Measurements from ENCODE around the gene ACVR1C.

ACVR1C gene

DNA sequence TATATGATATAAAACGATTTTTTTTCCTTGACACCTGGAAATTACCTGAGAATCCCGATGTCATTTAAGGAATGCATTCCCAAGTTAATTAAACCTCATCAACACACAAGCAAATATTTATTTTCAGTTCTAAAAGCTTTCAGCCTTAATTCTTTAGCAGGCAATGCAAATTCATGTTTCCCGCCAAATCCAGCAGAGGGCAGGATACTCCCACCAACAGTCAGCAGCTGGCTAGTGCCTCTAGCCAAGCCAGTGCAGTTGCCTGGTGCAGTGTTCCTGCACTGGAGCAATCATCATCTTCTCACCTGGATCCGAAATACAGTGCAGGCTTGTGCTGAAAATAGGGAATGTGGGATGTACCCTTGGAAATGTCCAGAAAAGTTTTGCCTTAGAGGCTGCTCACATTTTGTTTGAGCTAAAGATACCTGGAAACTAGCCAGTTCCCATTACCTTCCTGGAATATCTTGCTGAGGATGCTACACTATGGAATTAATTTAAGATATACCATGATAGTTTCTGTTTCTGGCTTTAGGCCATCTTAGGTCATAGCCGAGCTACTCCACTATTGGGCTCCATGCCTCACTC lies 136.4 kb downstream of the ACVR1C start:
- DNase-seq = peak; percentile 56

DNA sequence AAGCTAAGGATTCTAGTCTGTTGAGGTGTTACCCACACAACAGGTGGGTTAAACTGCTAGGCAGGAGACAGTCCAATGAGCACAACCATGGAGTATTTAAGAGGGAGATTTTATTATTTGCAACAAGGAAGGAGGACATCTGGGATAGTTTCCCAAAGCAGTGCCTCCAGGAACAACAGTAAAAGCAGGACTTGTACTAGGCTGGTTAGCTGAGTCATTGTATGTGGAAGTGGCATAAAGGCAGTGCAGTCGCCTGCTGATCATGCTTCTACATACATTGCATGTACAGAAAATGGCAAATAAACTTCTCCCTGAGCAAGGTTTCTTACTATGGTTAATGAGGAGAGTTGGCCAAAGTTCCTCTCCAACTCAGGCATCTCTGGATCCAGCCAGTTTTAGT lies 138.7 kb downstream of the ACVR1C start:
- DNase-seq = no peak

DNA sequence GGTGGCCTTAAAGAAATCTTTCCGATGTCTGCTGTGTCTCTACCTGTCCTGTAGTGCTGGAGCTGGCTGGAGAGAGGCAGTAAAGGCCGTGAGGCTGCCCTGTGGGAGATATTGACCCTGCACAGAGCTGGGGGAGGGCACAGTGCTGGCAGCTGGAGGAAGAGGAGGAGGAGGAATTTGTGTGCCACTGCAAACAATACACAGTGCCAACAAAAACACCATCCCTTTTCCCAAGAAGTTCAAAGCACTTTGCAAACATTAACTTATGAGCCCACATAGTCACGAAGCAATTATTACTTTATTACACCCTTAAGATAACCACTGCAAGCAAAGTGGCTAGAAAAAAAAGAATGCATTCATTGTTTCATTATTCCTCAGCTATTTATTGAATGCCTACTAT lies 139.8 kb downstream of the ACVR1C start:
- DNase-seq = no peak

DNA sequence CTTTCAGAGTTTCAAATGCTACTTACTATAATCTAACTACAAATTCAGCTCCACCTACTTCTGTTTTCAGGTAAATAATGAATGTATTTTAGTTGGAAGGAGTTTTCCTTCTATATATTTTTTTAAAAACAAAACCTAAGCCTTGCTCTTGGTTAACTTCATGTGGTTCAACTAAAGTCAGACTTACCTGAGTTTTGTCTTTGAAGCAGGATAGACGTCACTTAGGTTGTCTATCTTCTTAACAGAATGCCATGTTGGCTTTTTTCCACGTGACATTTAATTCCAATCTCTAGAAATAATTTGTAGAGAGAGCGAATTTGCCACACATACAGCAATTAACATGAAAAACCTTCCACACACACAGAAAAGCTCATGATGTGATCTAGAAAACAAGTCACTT lies 140.9 kb downstream of the ACVR1C start:
- no peak for DNase-seq

DNA sequence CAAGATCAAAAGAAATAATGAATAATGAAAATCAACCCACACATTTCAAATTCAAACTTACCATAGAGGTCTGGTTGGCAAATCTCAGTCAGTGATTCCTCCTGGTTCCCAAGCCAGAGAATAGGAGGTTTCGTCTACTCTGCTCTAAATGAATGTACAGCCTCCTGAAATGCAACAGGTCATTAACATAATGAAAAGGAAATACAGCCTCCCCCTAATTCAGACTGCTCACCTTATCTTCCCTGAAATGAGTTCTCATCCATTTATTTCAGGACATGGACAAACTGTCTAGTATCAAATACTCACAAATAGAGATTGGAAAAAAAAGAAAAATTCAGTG lies 141.4 kb downstream of the ACVR1C start:
- DNase-seq = no peak

DNA sequence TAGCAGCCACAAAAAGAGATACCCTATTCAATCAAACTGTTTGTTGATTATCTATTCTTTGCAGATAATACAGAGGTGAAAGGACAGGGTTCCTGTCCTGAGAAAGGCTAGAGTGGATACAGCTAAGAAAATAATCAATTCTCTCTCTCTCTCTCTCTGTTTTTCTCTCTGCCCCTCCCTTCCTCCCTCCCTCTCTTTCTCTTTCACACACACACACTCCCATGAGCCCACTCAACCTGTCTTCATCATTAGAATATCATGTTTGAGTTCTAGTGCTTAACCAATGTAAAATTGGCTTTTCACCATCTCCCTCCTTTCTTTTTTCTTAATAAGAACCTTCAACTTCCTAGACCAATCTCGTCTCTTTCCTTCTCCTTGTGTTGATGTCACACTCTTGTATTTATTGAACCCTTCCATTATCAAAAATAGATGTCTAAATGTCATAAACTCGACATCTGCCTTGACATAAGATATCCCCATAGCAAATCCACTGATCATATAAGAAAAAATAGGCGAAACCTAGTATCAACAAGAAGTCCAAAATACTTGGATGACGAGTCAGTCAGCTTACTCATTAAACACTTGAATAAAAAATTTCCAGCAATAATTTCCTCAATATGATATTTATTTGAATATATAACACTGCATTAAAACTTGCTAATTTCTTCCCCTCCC lies 141.9 kb downstream of the ACVR1C start:
- DNase-seq = no peak

DNA sequence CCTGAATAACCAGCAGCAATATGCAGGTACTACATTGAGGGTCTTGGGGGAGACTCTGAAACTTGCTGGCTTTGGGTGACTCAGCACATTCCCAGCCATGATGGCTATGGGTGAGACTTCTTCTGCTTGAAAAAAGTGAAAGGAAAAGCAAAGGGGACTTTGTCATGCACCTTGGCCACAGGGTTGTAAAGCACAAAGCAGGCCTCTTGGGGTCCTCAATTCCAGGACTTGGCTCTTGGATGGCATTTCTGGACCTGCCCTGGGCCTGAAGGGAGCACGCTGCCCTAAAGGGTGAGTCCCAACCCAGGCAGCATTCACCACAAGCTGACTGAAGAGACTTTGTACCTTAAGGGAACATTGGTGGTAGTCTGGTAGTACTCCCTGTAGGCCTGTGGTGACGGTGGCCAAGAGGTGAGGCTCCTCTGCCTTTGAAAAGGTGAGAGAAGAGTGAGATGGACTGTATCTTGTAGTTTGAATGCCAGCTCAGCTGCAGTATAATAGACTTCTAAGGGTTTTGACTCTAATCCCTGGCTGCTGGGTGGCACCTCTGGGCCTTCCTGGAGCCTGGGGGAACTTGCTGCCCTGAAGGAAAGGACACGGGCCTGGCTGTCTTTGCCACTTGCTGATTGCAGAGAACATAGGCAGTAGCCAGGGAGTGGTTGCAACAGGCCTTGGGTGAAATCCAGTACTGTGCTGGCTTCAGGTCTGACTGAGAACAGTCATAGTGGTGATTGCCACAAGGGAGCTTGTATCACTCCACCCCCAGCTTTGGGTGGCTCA lies 148.3 kb downstream of the ACVR1C start:
- no peak for DNase-seq

DNA sequence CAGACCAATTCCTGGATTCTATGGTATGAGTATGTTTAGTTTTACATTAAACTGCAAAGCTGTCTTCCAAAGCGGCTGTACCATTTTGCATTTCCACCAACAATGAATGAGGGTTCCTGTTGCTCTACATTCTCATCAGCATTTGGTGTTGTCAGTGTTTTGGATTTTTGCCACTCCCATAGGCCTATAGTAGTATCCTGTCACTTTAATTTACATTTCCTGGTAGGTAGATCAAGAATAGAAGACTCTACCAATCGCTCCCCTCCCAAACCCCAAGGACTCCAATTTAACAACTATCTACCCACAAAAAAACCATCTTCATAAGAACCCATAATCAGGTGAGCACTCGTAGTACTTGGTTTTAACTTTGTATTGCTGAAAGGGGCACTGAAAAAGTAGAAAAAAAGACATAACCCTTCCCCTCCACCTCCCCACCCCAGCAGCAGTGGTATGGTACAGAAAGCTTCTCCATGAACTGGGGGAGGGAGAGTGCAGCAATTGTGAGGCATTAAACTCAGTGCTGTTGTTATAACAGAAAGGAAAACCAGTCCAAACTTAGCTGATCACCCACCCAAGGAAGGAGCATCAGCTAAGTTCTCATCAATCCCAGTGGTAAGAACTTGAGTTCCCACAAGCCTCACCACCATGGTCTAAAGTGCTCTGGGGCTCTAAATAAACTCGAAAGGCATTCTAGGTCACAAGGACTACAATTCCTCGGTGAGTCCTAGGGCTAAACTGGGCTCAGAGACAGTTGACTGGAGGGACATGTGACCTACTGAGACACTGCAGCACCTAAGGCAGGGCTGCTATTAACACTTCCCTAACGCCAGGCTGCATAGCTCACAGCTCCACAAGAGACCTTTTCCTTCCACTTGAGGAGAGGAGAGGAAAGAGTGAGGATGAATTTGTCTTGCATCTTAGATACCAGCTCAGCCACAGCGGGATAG lies 149.3 kb downstream of the ACVR1C start:
- no peak for DNase-seq

DNA sequence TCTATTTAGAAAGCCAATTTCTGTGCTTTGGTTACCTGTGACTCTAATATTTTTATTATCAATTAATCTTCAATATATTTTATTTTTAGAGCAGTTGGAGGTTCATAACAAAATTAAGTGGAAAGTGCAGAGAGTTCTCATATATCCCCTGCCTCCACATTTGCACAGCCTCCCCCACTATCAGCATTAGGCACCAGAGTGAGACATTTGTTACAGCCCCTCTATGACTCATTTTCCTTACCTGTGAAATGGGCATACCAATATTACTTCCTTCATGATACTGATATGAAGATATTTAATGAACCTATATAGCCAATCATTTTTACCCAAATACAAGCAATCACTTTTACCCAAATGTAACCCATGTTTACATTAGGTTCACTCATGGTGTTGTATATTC lies 150.7 kb downstream of the ACVR1C start:
- DNase-seq = no peak

DNA sequence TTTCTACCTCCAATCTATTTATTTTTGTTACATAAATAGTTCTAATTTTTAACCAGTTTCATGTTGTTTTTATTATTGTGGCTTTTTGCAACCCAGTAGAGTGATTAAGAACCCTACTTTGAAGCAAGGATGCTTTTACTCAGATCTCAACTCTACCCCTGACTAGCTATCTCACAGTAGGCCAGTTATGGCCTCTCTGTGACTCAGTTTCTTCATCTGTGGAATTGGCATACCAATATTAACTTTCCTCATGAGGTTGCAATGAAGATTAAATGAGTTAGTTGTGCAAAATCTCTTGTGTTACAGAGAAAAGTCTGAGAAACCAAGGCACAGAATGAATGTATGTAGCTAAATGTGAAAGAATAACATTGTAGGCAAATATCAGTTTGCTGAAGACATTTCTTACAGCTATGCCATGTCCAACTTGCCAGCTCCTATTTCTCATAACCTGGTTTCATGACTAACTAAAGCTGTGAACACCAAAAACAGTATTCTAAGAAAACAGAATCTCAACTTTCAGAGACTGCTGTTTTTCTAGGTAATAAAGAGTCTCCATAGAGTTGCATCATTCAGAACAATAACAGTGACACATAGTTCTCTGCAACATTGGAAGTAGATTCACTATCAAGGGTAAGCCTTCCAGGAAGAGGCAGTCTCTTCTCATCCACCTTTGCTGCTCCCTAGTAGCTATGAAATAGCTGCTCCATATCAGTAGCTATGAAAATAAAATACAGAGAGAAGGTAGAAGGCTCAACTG lies 151.5 kb downstream of the ACVR1C start:
- DNase-seq = no peak

Measured in DMS79 treated with DMSO at 0.1 percent for 48 hours (cell line).